GM23338 (cell line): ENCODE results near the gene GADL1. TPM values are rescaled to one million over a fixed set of nuclear protein-coding genes. Genes with fewer than 3 reads are reported as not detected.

Experiments used
- ATAC-seq: fragments of 200-7000 bp; cut with Tn5 transposase; 3 replicates; pipeline ENCODE4 v1.9.1; 2020
- DNase-seq: peaks from one replicate; pipeline ENCODE4 v3.0.0-alpha.2; 2015; ENCODE audit warnings: low spot score
- H2AFZ ChIP-seq: fragments of 200-600 bp; sonication (generic); 2 replicates; pipeline ENCODE4 v1.8.0; 2016; ENCODE audit warnings: antibody characterized with exemption, mild to moderate bottlenecking, moderate library complexity
- H3F3A ChIP-seq: fragments of 200-600 bp; sonication (generic); replicated peaks from 2 replicates; pipeline ENCODE4 v1.8.0; 2017; ENCODE audit warnings: antibody characterized with exemption, mixed run types, low read depth
- H3K27ac ChIP-seq: fragments of 200-600 bp; sonication (generic); 2 replicates; pipeline ENCODE4 v1.6.1; 2016; ENCODE audit warnings: low read depth
- H3K27me3 ChIP-seq: fragments of 200-600 bp; sonication (generic); 2 replicates; pipeline ENCODE4 v1.8.0; 2016; ENCODE audit warnings: mild to moderate bottlenecking, mixed run types, moderate library complexity; ENCODE audit not compliant: insufficient read depth
- H3K36me3 ChIP-seq: fragments of 200-600 bp; sonication (generic); 2 replicates; pipeline ENCODE4 v1.8.0; 2016; ENCODE audit warnings: mild to moderate bottlenecking; ENCODE audit not compliant: insufficient read depth
- H3K4me1 ChIP-seq: fragments of 200-600 bp; sonication (generic); 2 replicates; pipeline ENCODE4 v1.8.0; 2016; ENCODE audit warnings: mild to moderate bottlenecking, moderate library complexity; ENCODE audit not compliant: insufficient read depth
- H3K4me2 ChIP-seq: fragments of 200-600 bp; sonication (generic); 2 replicates; pipeline ENCODE4 v1.7.1; 2017; ENCODE audit warnings: mixed run types
- H3K4me3 ChIP-seq: fragments of 200-600 bp; sonication (generic); 2 replicates; pipeline ENCODE4 v1.6.1; 2016; ENCODE audit warnings: mixed run types
- H3K79me2 ChIP-seq: fragments of 200-600 bp; sonication (generic); replicated peaks from 2 replicates; pipeline ENCODE4 v1.8.0; 2017; ENCODE audit warnings: mild to moderate bottlenecking; ENCODE audit not compliant: insufficient read depth
- H3K9me2 ChIP-seq: fragments of 200-600 bp; sonication (generic); 2 replicates; pipeline ENCODE4 v1.8.0; 2017; ENCODE audit not compliant: insufficient read depth
- H4K20me1 ChIP-seq: fragments of 200-600 bp; sonication (generic); replicated peaks from 2 replicates; pipeline ENCODE4 v1.8.0; 2017; ENCODE audit warnings: mild to moderate bottlenecking; ENCODE audit not compliant: insufficient read depth
- H3K27ac Mint-ChIP-seq: 2 replicates; pipeline ENCODE4 v1.8.0; 2020; ENCODE audit warnings: inconsistent platforms, mild to moderate bottlenecking, moderate library complexity, mixed read lengths
- H3K27me3 Mint-ChIP-seq: 3 replicates; pipeline ENCODE4 v1.8.0; 2022; ENCODE audit warnings: low read depth, mild to moderate bottlenecking, moderate library complexity, mixed read lengths, inconsistent platforms; ENCODE audit not compliant: insufficient read depth, poor library complexity
- H3K36me3 Mint-ChIP-seq: 3 replicates; pipeline ENCODE4 v1.8.0; 2021; ENCODE audit warnings: low read depth, mild to moderate bottlenecking, inconsistent platforms, moderate library complexity, mixed read lengths
- H3K4me1 Mint-ChIP-seq: 3 replicates; pipeline ENCODE4 v1.8.0; 2020; ENCODE audit warnings: mild to moderate bottlenecking, inconsistent platforms, mixed read lengths
- H3K4me3 Mint-ChIP-seq: 3 replicates; pipeline ENCODE4 v1.8.0; 2021; ENCODE audit warnings: moderate library complexity, mild to moderate bottlenecking, inconsistent platforms, mixed read lengths
- H3K9me3 Mint-ChIP-seq: 3 replicates; pipeline ENCODE4 v1.8.0; 2020; ENCODE audit warnings: moderate library complexity, mild to moderate bottlenecking, inconsistent platforms, mixed read lengths
- CTCF ChIP-seq, 2 experiments: fragments of 200-600 bp in 1 of 2; sonication (generic) in 1 of 2; conservative IDR thresholded peaks; 2 replicates each; pipeline versions ENCODE4 v1.5.1 to v1.6.1; 2016 to 2017; ENCODE audit warnings: antibody characterized with exemption in 2 of 2, low read depth in 2 of 2, mild to moderate bottlenecking in 2 of 2, moderate library complexity in 1 of 2
- ETS1 ChIP-seq: IDR thresholded peaks from 2 replicates; pipeline ENCODE4 v1.6.1; 2016; ENCODE audit warnings: antibody characterized with exemption
- EZH2 ChIP-seq: fragments of 200-600 bp; sonication (generic); IDR thresholded peaks from one replicate; pipeline ENCODE4 v1.8.0; 2017; ENCODE audit warnings: antibody characterized with exemption, mild to moderate bottlenecking, low read depth; ENCODE audit not compliant: unreplicated experiment
- POLR2AphosphoS5 ChIP-seq: IDR thresholded peaks from 2 replicates; pipeline ENCODE4 v1.6.1; 2016; ENCODE audit warnings: antibody characterized with exemption, low read depth
- REST ChIP-seq: IDR thresholded peaks from one replicate; pipeline ENCODE4 v1.6.1; 2018; ENCODE audit warnings: antibody characterized with exemption; ENCODE audit not compliant: unreplicated experiment
- STAT1 ChIP-seq: IDR thresholded peaks from one replicate; pipeline ENCODE4 v1.6.1; 2016; ENCODE audit warnings: antibody characterized with exemption; ENCODE audit not compliant: unreplicated experiment
- ZNF114 ChIP-seq: fragments of 250-450 bp; sonication (Bioruptor Pico); IDR thresholded peaks from 2 replicates; pipeline ENCODE4 v1.5.0; 2020; ENCODE audit warnings: mild to moderate bottlenecking, moderate library complexity
- ZNF331 ChIP-seq: fragments of 250-450 bp; sonication (Bioruptor Pico); IDR thresholded peaks from 2 replicates; pipeline ENCODE4 v1.5.0; 2020; ENCODE audit warnings: low read depth, mild to moderate bottlenecking, moderate library complexity
- ZNF462 ChIP-seq: fragments of 250-450 bp; sonication (Bioruptor Pico); IDR thresholded peaks from 2 replicates; pipeline ENCODE4 v1.5.0; 2020; ENCODE audit warnings: mild to moderate bottlenecking, moderate library complexity
- polyA plus RNA-seq: library from polyadenylated mRNA; unstranded; fragments of >200 nt; fragmentation: Nextera tagmentation; extraction: Ambion mirVana; gene quantifications from 2 replicates; pipeline ENCODE4 v1.2.1, GENCODE V29; 2016
- total RNA-seq: library from RNA; depleted of rRNA; stranded (reverse); fragments of >200 nt; shearing (Covaris generic); gene quantifications from 2 replicates; pipeline ENCODE4 v1.2.3, GENCODE V29; 2014

The GADL1 gene
- total and polyA plus RNA-seq, 2 experiments from 2014 or later = 0.35 to 0.50 TPM

GRCh38 chr3:30827080-30827479 lies 67.4 kb downstream of the GADL1 start:
- H3K4me3 ChIP-seq = no peak overlapping the region
- H3K27ac Mint-ChIP-seq = no peak overlapping the region
- no peak for TF ChIP-seq POLR2AphosphoS5
- no peak for TF ChIP-seq ZNF114
- TF ChIP-seq EZH2 = no peak
- TF ChIP-seq REST = no peak
- no peak for TF ChIP-seq ZNF462 (CRISPR knock-in tag)
- no peak for TF ChIP-seq ETS1
- no peak for TF ChIP-seq CTCF (conservative IDR thresholded peaks at IDR 0.05; ENCODE audit: low read depth in 2 of 2)
- no peak for TF ChIP-seq ZNF331 (CRISPR knock-in tag)
- TF ChIP-seq STAT1 = no peak

More at GRCh38 chr3:30827080-30827479, 67.4 kb downstream of the GADL1 start:
- H3K9me3 Mint-ChIP-seq = no peaks in the 10 kb centered on the region
- no peak overlapping the region for H3K4me3 Mint-ChIP-seq
- Histone ChIP-seq H3K27ac (no peak overlapping the region), H3K79me2 (no peaks in the 10 kb centered on the region), H4K20me1 (no peaks in the 10 kb centered on the region), H3K36me3 (no peaks in the 10 kb centered on the region), H3K27me3 (no peaks in the 10 kb centered on the region), H3F3A (no peaks in the 10 kb centered on the region), H3K4me1 (0 out of 2 replicates have a peak, but pooled peaks cover 3% of the 10 kb centered on the region), H3K4me2 (no peak overlapping the region), H2AFZ (no peak overlapping the region), H3K9me2 (no peaks in the 10 kb centered on the region)
- H3K4me1 Mint-ChIP-seq = peaks cover 6% of the 10 kb centered on the region
- H3K36me3 Mint-ChIP-seq = no peaks in the 10 kb centered on the region
- ATAC-seq = no peak
- no peak for DNase-seq
- H3K27me3 Mint-ChIP-seq = no peaks in the 10 kb centered on the region
